CD4-positive, alpha-beta T cell (primary cell): ENCODE results near the gene TLR9. TPM values are rescaled to one million over a fixed set of nuclear protein-coding genes. Genes with fewer than 3 reads are reported as not detected.

Experiments used
- ATAC-seq: fragments of 200-7000 bp; cut with Tn5 transposase; one replicate; pipeline ENCODE4 v1.10.0; 2022; ENCODE audit warnings: mild to moderate bottlenecking; ENCODE audit not compliant: poor library complexity
- CTCF ChIA-PET: fragments of 350-600 bp; sonication (Branson Sonifier 250); formaldehyde crosslinking; loops from one replicate; lab custom pipeline; 2021; ENCODE audit warnings: antibody characterized with exemption, inconsistent platforms; lab: Charles Lee
- POLR2A ChIA-PET: fragments of 350-600 bp; sonication (Branson Sonifier 250); formaldehyde crosslinking; loops from one replicate; lab custom pipeline; 2021; ENCODE audit warnings: antibody characterized with exemption, inconsistent platforms; lab: Charles Lee
- DNase-seq, 14 experiments: peaks; one replicate each; pipeline ENCODE4 v3.0.0-alpha.2; 2013 to 2020; ENCODE audit warnings: mixed read lengths in 2 of 14
- H3K27ac ChIP-seq, 2 donors: one replicate each; pipeline versions ENCODE4 v1.5.1 to v1.7.0; 2013; ENCODE audit warnings: low read length in 2 of 2, low read depth in 1 of 2, mild to moderate bottlenecking in 1 of 2
- H3K27me3 ChIP-seq, 2 experiments: 1 replicate in 1 of 2; 2 replicates in 1 of 2; pipeline versions ENCODE4 v1.6.1 to v1.7.0; 2013; ENCODE audit warnings: low read length in 2 of 2, control low read depth in 1 of 2, mild to moderate bottlenecking in 1 of 2, moderate library complexity in 1 of 2; ENCODE audit not compliant: insufficient read depth in 2 of 2, control insufficient read depth in 1 of 2
- H3K36me3 ChIP-seq: one replicate; pipeline ENCODE4 v1.6.1; 2013; ENCODE audit warnings: low read length, control low read depth; ENCODE audit not compliant: insufficient read depth
- H3K4me1 ChIP-seq: one replicate; pipeline ENCODE4 v1.6.1; 2013; ENCODE audit warnings: low read length, control low read depth; ENCODE audit not compliant: insufficient read depth
- H3K4me3 ChIP-seq: one replicate; pipeline ENCODE4 v1.5.1; 2013; ENCODE audit warnings: mild to moderate bottlenecking, low read length, moderate library complexity
- H3K9me3 ChIP-seq, 2 experiments: 1 replicate in 1 of 2; 2 replicates in 1 of 2; pipeline versions ENCODE4 v1.6.1 to v1.7.0; 2013; ENCODE audit warnings: low read length in 2 of 2, mild to moderate bottlenecking in 2 of 2, control low read depth in 1 of 2, moderate library complexity in 1 of 2; ENCODE audit not compliant: control insufficient read depth in 1 of 2, insufficient read depth in 1 of 2
- H3K27ac Mint-ChIP-seq: one replicate; pipeline ENCODE4 v1.8.0; 2020; ENCODE audit warnings: mixed read lengths
- H3K27me3 Mint-ChIP-seq: one replicate; pipeline ENCODE4 v1.8.0; 2021; ENCODE audit warnings: mixed read lengths
- H3K36me3 Mint-ChIP-seq: one replicate; pipeline ENCODE4 v1.8.0; 2021; ENCODE audit warnings: low read depth, mixed read lengths
- H3K4me1 Mint-ChIP-seq: one replicate; pipeline ENCODE4 v1.8.0; 2021; ENCODE audit warnings: low read depth, mixed read lengths
- H3K4me3 Mint-ChIP-seq: one replicate; pipeline ENCODE4 v1.8.0; 2020; ENCODE audit warnings: mild to moderate bottlenecking, mixed read lengths
- H3K9me3 Mint-ChIP-seq: one replicate; pipeline ENCODE4 v1.8.0; 2020; ENCODE audit warnings: mixed read lengths
- intact Hi-C, 2 experiments: fragments of 100-400 bp; cut with DNase I in 1 of 2; cut with micrococcal nuclease in 1 of 2; formaldehyde crosslinking; loops; one replicate each; pipeline versions ENCODE4 v1.15.1 to v1.9.0; 2023 to 2025; cut with DNase I, micrococcal nuclease
- total RNA-seq, 174 experiments: library from RNA in 2 of 174; stranded (reverse) in 2 of 174; gene quantifications; one replicate each; pipeline ENCODE4 v1.2.3 and lab custom pipeline; 2021 to 2026
- TF ChIP-seq, protein P1 (sequence below): fragments of 200-600 bp; IDR thresholded peaks from one replicate; pipeline ENCODE4 v1.8.0; 2022; ENCODE audit warnings: antibody characterized with exemption, mild to moderate bottlenecking

The TLR9 gene
- total RNA-seq, 2 experiments from 2014 or later: 0.08 to 0.17 TPM

GRCh38 chr3:52197842-52198625 is 27.4 kb downstream of the TLR9 start, which contains the start of gene ALAS1:
Gene ALAS1, plus strand, starts transcription at chr3:52198160. Its CDS starts 1,082 bp downstream, at chr3:52199242.
- no peaks in the 10 kb centered on the region for H3K27me3 ChIP-seq
- TF ChIP-seq, protein P1, sequence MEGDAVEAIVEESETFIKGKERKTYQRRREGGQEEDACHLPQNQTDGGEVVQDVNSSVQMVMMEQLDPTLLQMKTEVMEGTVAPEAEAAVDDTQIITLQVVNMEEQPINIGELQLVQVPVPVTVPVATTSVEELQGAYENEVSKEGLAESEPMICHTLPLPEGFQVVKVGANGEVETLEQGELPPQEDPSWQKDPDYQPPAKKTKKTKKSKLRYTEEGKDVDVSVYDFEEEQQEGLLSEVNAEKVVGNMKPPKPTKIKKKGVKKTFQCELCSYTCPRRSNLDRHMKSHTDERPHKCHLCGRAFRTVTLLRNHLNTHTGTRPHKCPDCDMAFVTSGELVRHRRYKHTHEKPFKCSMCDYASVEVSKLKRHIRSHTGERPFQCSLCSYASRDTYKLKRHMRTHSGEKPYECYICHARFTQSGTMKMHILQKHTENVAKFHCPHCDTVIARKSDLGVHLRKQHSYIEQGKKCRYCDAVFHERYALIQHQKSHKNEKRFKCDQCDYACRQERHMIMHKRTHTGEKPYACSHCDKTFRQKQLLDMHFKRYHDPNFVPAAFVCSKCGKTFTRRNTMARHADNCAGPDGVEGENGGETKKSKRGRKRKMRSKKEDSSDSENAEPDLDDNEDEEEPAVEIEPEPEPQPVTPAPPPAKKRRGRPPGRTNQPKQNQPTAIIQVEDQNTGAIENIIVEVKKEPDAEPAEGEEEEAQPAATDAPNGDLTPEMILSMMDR: no peak
- Mint-ChIP-seq H3K4me1 (peaks cover 51% of the 10 kb centered on the region), H3K27me3 (no peaks in the 10 kb centered on the region), H3K4me3 (peak within 1 kb of the TSS; percentile 98), H3K9me3 (no peaks in the 10 kb centered on the region), H3K36me3 (peaks cover 43% of the 10 kb centered on the region), H3K27ac (peak within 1 kb of the TSS; percentile 92)
- DNase-seq (peak; percentile 87 to 97 (median 94)), ATAC-seq (peak; percentile 98)
- ChIA-PET POLR2A (interaction anchor here (0.9 to 2.4 kb wide), 5 partner anchors 22 to 141 kb away, joined by 4 to 9 read pairs (median 6); partner anchors contain the start of genes DUSP7 and POC1A), CTCF (no interaction called here)
- intact Hi-C loops: loop anchor here in 1 of 2 experiments (2.0 to 10.0 kb wide), 4 partner anchors 43 to 337 kb away; partner anchors contain the start of genes DUSP7, NT5DC2, POC1A and UQCC5
- peaks cover 50% of the 10 kb centered on the region for H3K4me1 ChIP-seq
- H3K4me3 ChIP-seq: peak within 1 kb of the TSS; percentile 90
- peak within 1 kb of the TSS; percentile 70 to 73 for H3K27ac ChIP-seq
- peaks cover 16% of the 10 kb centered on the region for H3K36me3 ChIP-seq
- H3K9me3 ChIP-seq: no peaks in the 10 kb centered on the region

GRCh38 chr3:52197499-52197841 is 28.0 kb downstream of the TLR9 start:
- DNase-seq (no peak), ATAC-seq (peak; percentile 3)
- Mint-ChIP-seq H3K4me1 (peaks cover 49% of the 10 kb centered on the region), H3K9me3 (no peaks in the 10 kb centered on the region), H3K36me3 (peaks cover 38% of the 10 kb centered on the region), H3K27ac (peak overlapping the region; percentile 92), H3K27me3 (no peaks in the 10 kb centered on the region), H3K4me3 (peak overlapping the region; percentile 98)
- CTCF ChIA-PET: no interaction called here
- POLR2A ChIA-PET: interaction anchor here (0.9 to 2.4 kb wide), 5 partner anchors 23 to 141 kb away, joined by 4 to 9 read pairs (median 6); partner anchors contain the start of genes DUSP7 and POC1A
- no peaks in the 10 kb centered on the region for H3K27me3 ChIP-seq
- H3K27ac ChIP-seq: peak overlapping the region; percentile 70 to 73
- peak overlapping the region; percentile 90 for H3K4me3 ChIP-seq
- TF ChIP-seq, protein P1: no peak
- peaks cover 48% of the 10 kb centered on the region for H3K4me1 ChIP-seq
- peaks cover 10% of the 10 kb centered on the region for H3K36me3 ChIP-seq
- H3K9me3 ChIP-seq: no peaks in the 10 kb centered on the region
- intact Hi-C loops: loop anchor here in 1 of 2 experiments (2.0 to 10.0 kb wide), 4 partner anchors 43 to 337 kb away; partner anchors contain the start of genes DUSP7, NT5DC2, POC1A and UQCC5

DNA sequence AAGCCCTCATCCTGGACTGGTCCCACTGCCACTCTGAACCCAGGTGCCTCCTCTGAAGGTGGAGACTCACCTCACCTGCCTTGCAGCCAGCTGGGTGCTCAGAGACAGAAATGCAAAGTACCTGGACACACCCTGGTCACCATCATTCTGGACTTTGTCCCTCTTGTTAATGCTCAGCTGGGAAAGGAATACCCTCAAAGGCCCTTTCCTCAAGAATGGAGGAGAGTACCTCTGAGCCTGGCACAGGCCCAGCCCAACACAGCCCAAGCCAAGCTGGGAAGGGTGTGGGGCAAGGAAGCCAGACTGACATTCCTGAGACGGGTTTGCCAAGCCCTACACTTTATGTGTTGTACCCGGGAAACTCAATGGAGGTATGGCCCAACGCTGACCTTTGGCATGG is 28.5 kb downstream of the TLR9 start:
- ChIA-PET CTCF (interaction anchor here (1.3 kb wide), 1 partner anchor 20 kb away, joined by 3 read pairs; no protein-coding TSS in a partner anchor), POLR2A (interaction anchor here (0.9 to 2.4 kb wide), 5 partner anchors 24 to 140 kb away, joined by 4 to 9 read pairs (median 6); partner anchors contain the start of genes DUSP7 and POC1A)
- intact Hi-C loops: loop anchor here in 1 of 2 experiments (2.0 to 10.0 kb wide), 4 partner anchors 42 to 338 kb away; partner anchors contain the start of genes DUSP7, NT5DC2, POC1A and UQCC5
- DNase-seq: no peak
- TF ChIP-seq, protein P1: no peak
- no peak overlapping the region for H3K4me3 ChIP-seq
- H3K27me3 ChIP-seq: no peaks in the 10 kb centered on the region
- Mint-ChIP-seq H3K27ac (peak overlapping the region; percentile 92), H3K9me3 (no peaks in the 10 kb centered on the region), H3K4me3 (peak overlapping the region; percentile 98), H3K36me3 (peaks cover 33% of the 10 kb centered on the region), H3K27me3 (no peaks in the 10 kb centered on the region), H3K4me1 (peaks cover 46% of the 10 kb centered on the region)
- peaks cover 46% of the 10 kb centered on the region for H3K4me1 ChIP-seq
- H3K36me3 ChIP-seq: peaks cover 6% of the 10 kb centered on the region
- H3K27ac ChIP-seq: no peak overlapping the region
- H3K9me3 ChIP-seq: no peaks in the 10 kb centered on the region
- ATAC-seq: no peak
